GM12892 (cell line): ENCODE results near the gene AHDC1.

Source experiments
- POLR2A ChIP-seq: IDR thresholded peaks from 2 replicates; pipeline ENCODE4 v1.6.1; 2011; ENCODE audit warnings: low read depth, low read length, control low read depth
- POLR2AphosphoS5 ChIP-seq: IDR thresholded peaks from 2 replicates; pipeline ENCODE4 v1.6.1; 2011; ENCODE audit warnings: low read depth, low read length, control low read depth

GRCh38 chr1:27585684-27586083 is 18.3 kb downstream of the AHDC1 start:
- TF ChIP-seq POLR2A (no peak), POLR2AphosphoS5 (no peak)
